Activated B cell treated with CpG ODN at 0.5 μM for 24 hours (primary cell): Measurements from ENCODE around the gene CAMK2D. TPM values are rescaled to one million over a fixed set of nuclear protein-coding genes. Genes with fewer than 3 reads are reported as not detected.

ENCODE experiments used
- ATAC-seq: fragments of 200-7000 bp; cut with Tn5 transposase; one replicate; pipeline ENCODE4 v1.10.0; 2021; ENCODE audit warnings: low read depth, mild to moderate bottlenecking, moderate library complexity
- CTCF ChIA-PET: fragments of 350-600 bp; sonication (Branson Sonifier 250); formaldehyde crosslinking; loops from one replicate; lab custom pipeline; 2021; ENCODE audit warnings: antibody characterized with exemption; lab: Charles Lee
- POLR2A ChIA-PET: fragments of 350-600 bp; sonication (Branson Sonifier 250); formaldehyde crosslinking; loops from one replicate; lab custom pipeline; 2021; ENCODE audit warnings: antibody characterized with exemption; lab: Charles Lee
- DNase-seq: peaks from one replicate; pipeline ENCODE4 v3.0.0; 2022
- H3K27ac Mint-ChIP-seq: one replicate; pipeline ENCODE4 v1.8.0; 2020; ENCODE audit warnings: mixed read lengths
- H3K27me3 Mint-ChIP-seq: one replicate; pipeline ENCODE4 v1.8.0; 2021; ENCODE audit warnings: mixed read lengths
- H3K36me3 Mint-ChIP-seq: one replicate; pipeline ENCODE4 v1.8.0; 2021; ENCODE audit warnings: low read depth, mixed read lengths
- H3K4me1 Mint-ChIP-seq: one replicate; pipeline ENCODE4 v1.8.0; 2021; ENCODE audit warnings: mixed read lengths
- H3K4me3 Mint-ChIP-seq: one replicate; pipeline ENCODE4 v1.8.0; 2020; ENCODE audit warnings: mild to moderate bottlenecking, mixed read lengths
- H3K9me3 Mint-ChIP-seq: one replicate; pipeline ENCODE4 v1.8.0; 2020; ENCODE audit warnings: mixed read lengths
- intact Hi-C: fragments of 100-400 bp; cut with micrococcal nuclease; formaldehyde crosslinking; loops from one replicate; pipeline ENCODE4 v1.15.1; 2024
- total RNA-seq: library from RNA; stranded (reverse); gene quantifications from 2 replicates; pipeline ENCODE4 v1.2.3, GENCODE V29; 2022
- TF ChIP-seq, protein P1 (sequence below): fragments of 200-600 bp; IDR thresholded peaks from one replicate; pipeline ENCODE4 v1.8.0; 2022; ENCODE audit warnings: antibody characterized with exemption, mild to moderate bottlenecking

The CAMK2D gene
- total RNA-seq, 1 donor from 2014 or later = 72.9 TPM

GRCh38 chr4:113547487-113548042, 214.0 kb downstream of the CAMK2D start:
- Mint-ChIP-seq H3K4me1 (peaks cover 23% of the 10 kb centered on the region), H3K9me3 (no peaks in the 10 kb centered on the region), H3K27me3 (no peaks in the 10 kb centered on the region), H3K36me3 (peaks cover 35% of the 10 kb centered on the region), H3K27ac (peak overlapping the region; percentile 69), H3K4me3 (no peak overlapping the region)
- DNase-seq (peak; percentile 62), ATAC-seq (peak; percentile 98)
- intact Hi-C loops = loop anchor here (1.0 to 10.0 kb wide), 14 partner anchors 17 to 525 kb away; no protein-coding TSS in a partner anchor
- TF ChIP-seq, protein P1, sequence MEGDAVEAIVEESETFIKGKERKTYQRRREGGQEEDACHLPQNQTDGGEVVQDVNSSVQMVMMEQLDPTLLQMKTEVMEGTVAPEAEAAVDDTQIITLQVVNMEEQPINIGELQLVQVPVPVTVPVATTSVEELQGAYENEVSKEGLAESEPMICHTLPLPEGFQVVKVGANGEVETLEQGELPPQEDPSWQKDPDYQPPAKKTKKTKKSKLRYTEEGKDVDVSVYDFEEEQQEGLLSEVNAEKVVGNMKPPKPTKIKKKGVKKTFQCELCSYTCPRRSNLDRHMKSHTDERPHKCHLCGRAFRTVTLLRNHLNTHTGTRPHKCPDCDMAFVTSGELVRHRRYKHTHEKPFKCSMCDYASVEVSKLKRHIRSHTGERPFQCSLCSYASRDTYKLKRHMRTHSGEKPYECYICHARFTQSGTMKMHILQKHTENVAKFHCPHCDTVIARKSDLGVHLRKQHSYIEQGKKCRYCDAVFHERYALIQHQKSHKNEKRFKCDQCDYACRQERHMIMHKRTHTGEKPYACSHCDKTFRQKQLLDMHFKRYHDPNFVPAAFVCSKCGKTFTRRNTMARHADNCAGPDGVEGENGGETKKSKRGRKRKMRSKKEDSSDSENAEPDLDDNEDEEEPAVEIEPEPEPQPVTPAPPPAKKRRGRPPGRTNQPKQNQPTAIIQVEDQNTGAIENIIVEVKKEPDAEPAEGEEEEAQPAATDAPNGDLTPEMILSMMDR = peak; percentile 67
- ChIA-PET POLR2A (interaction anchor here (0.6 to 3.1 kb wide), 17 partner anchors 12 to 289 kb away, joined by 3 to 86 read pairs (median 4); partner anchors contain the start of gene CAMK2D), CTCF (interaction anchor here (0.6 to 2.2 kb wide), 39 partner anchors 8 to 403 kb away, joined by 3 to 41 read pairs (median 4); no protein-coding TSS in a partner anchor)

DNA sequence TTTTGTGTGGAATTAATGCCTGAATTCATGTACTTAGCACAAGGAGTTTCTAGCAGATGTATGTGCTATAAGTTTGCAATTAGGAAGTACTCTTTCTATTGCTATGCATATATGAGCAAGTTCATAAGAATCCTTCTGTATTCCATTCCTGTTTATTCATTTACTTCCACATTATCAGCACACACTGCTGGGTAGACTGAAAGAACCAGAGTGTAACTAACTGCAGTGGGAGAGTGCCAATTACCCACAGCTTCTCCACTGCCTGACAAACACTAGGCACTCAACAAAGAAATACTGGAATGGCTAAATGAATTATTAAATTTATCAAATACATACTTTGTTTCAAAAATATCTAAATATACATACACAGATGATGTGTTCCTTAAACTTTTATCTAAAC, 219.6 kb downstream of the CAMK2D start:
- Mint-ChIP-seq H3K36me3 (peaks cover 26% of the 10 kb centered on the region), H3K4me1 (peaks cover 7% of the 10 kb centered on the region), H3K4me3 (no peak overlapping the region), H3K27me3 (no peaks in the 10 kb centered on the region), H3K9me3 (no peaks in the 10 kb centered on the region), H3K27ac (no peak overlapping the region)
- POLR2A ChIA-PET = no interaction called here
- ATAC-seq (no peak), DNase-seq (no peak)
- CTCF ChIA-PET = no interaction called here
- intact Hi-C loops = loop anchor here (10.0 kb wide), 1 partner anchor 333 kb away; no protein-coding TSS in a partner anchor
- TF ChIP-seq, protein P1 = no peak

DNA sequence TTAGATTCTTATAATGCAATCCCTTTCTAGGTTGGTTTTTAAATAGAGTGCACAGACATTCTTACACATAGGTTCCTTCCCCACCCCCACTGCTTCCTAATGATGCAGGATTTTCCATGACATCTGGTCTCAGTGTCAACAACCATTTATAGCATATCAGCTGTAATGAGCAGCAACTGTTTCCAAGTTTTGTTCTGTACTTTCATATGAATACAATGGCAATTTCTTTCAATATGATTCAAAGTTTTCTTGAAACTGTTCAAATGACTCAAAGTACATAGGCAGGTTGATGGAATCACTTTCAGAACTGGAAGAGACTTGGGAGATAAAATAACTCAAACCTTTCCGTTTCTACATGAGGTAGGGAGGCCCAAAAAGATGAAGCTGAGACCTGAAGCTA, 220.7 kb downstream of the CAMK2D start:
- DNase-seq (no peak), ATAC-seq (no peak)
- ChIA-PET CTCF (no interaction called here), POLR2A (interaction anchor here (1.2 kb wide), 1 partner anchor 222 kb away, joined by 3 read pairs; no protein-coding TSS in a partner anchor)
- Mint-ChIP-seq H3K27ac (no peak overlapping the region), H3K36me3 (peaks cover 28% of the 10 kb centered on the region), H3K4me1 (peaks cover 7% of the 10 kb centered on the region), H3K9me3 (no peaks in the 10 kb centered on the region), H3K4me3 (no peak overlapping the region), H3K27me3 (no peaks in the 10 kb centered on the region)
- intact Hi-C loops = loop anchor here (10.0 kb wide), 1 partner anchor 334 kb away; no protein-coding TSS in a partner anchor
- TF ChIP-seq, protein P1 = no peak

- TF ChIP-seq, protein P1 = no peak
- peaks cover 7% of the 10 kb centered on the region for H3K4me1 Mint-ChIP-seq
- POLR2A ChIA-PET = no interaction called here
- no peak overlapping the region for H3K27ac Mint-ChIP-seq
- CTCF ChIA-PET = no interaction called here
- DNase-seq (no peak), ATAC-seq (no peak)
- intact Hi-C loops = no loop called here
- no peak overlapping the region for H3K4me3 Mint-ChIP-seq
- H3K9me3 Mint-ChIP-seq = no peaks in the 10 kb centered on the region
- H3K36me3 Mint-ChIP-seq = peaks cover 37% of the 10 kb centered on the region
- H3K27me3 Mint-ChIP-seq = no peaks in the 10 kb centered on the region
Measured at GRCh38 chr4:113539408-113539807, 222.1 kb downstream of the CAMK2D start.

- ATAC-seq (no peak), DNase-seq (no peak)
- intact Hi-C loops = no loop called here
Measured at GRCh38 chr4:113537628-113538027, 223.9 kb downstream of the CAMK2D start.

More at GRCh38 chr4:113537628-113538027, 223.9 kb downstream of the CAMK2D start:
- POLR2A ChIA-PET = no interaction called here
- CTCF ChIA-PET = no interaction called here
- TF ChIP-seq, protein P1 = no peak
- Mint-ChIP-seq H3K27me3 (no peaks in the 10 kb centered on the region), H3K9me3 (no peaks in the 10 kb centered on the region), H3K27ac (no peak overlapping the region), H3K36me3 (peaks cover 37% of the 10 kb centered on the region), H3K4me1 (peaks cover 6% of the 10 kb centered on the region), H3K4me3 (no peak overlapping the region)
